Sigmoid colon (tissue), 7 donors: ENCODE results near the gene PLSCR3. TPM values are rescaled to one million over a fixed set of nuclear protein-coding genes. Genes with fewer than 3 reads are reported as not detected.

Experiments used
- DNase-seq: peaks from one replicate; pipeline ENCODE4 v3.0.0-alpha.2; 2019
- H3K27ac ChIP-seq, 4 donors: fragments of 200-600 bp; sonication (generic); one replicate each; pipeline ENCODE4 v1.5.1; 2016 to 2019; ENCODE audit warnings: mild to moderate bottlenecking in 1 of 4
- H3K27me3 ChIP-seq, 3 donors: fragments of 200-600 bp; sonication (generic); one replicate each; pipeline ENCODE4 v1.5.1; 2019; ENCODE audit warnings: mild to moderate bottlenecking in 1 of 3
- H3K36me3 ChIP-seq, 4 donors: fragments of 200-600 bp; sonication (generic); one replicate each; pipeline ENCODE4 v1.5.1; 2016 to 2019
- H3K4me1 ChIP-seq, 4 donors: fragments of 200-600 bp; sonication (generic); one replicate each; pipeline ENCODE4 v1.5.1; 2017 to 2019
- H3K4me3 ChIP-seq, 4 donors: fragments of 200-600 bp; sonication (generic); one replicate each; pipeline ENCODE4 v1.5.1; 2017 to 2019; ENCODE audit warnings: mild to moderate bottlenecking in 2 of 4, moderate library complexity in 1 of 4
- H3K9me3 ChIP-seq, 4 donors: fragments of 200-600 bp in 3 of 4; sonication (generic) in 3 of 4; one replicate each; pipeline versions ENCODE4 v1.5.1 to v1.6.1; 2013 to 2019
- EP300 ChIP-seq, 4 donors: sonication (generic); formaldehyde crosslinking; IDR thresholded peaks; one replicate each; pipeline ENCODE4 v1.6.1; 2017; ENCODE audit warnings: antibody characterized with exemption in 4 of 4
- POLR2A ChIP-seq, 2 donors: fragments of 450-650 bp; IDR thresholded peaks; one replicate each; pipeline ENCODE4 v1.6.1; 2016; ENCODE audit warnings: antibody characterized with exemption in 2 of 2, mild to moderate bottlenecking in 2 of 2, moderate library complexity in 2 of 2
- POLR2AphosphoS5 ChIP-seq, 4 donors: sonication (generic); formaldehyde crosslinking; IDR thresholded peaks; one replicate each; pipeline ENCODE4 v1.6.1; 2017; ENCODE audit warnings: antibody characterized with exemption in 4 of 4
- WGBS, 2 donors: extraction: QIAGEN DNeasy Blood & Tissue Kit; methylation state at CpG; one replicate each; pipeline ENCODE4 v1.1.7; 2013; 5-methylcytosine and 5-hydroxymethylcytosine counted together
- intact Hi-C: fragments of 100-400 bp; cut with DNase I; formaldehyde crosslinking; loops from one replicate; pipeline ENCODE4 v1.15.1; 2023
- polyA plus RNA-seq, 3 donors: library from polyadenylated mRNA; stranded (reverse); fragments of 200-250 nt; gene quantifications; one replicate each; pipeline ENCODE4 v1.2.3, GENCODE V29; 2013
- total RNA-seq, 4 donors: library from RNA; depleted of rRNA; stranded (reverse); fragments of >200 nt; gene quantifications; one replicate each; pipeline ENCODE4 v1.1.0, GENCODE V29; 2016
- TF ChIP-seq, protein P1 (sequence below), 4 experiments: fragments of 450-650 bp in 3 of 4; fragments of 200-600 bp in 1 of 4; IDR thresholded peaks; one replicate each; pipeline ENCODE4 v1.5.1; 2016 to 2019; ENCODE audit warnings: antibody characterized with exemption in 4 of 4, mild to moderate bottlenecking in 3 of 4, moderate library complexity in 2 of 4
- donor health status: healthy with polysubstance abuse.
- donor health status: Bipolar disorder and iron deficiency.
- donor health status: healthy.

The PLSCR3 gene
- total and polyA plus RNA-seq, 7 donors, result 10.4 to 27.2 (median 14.8) TPM

DNA sequence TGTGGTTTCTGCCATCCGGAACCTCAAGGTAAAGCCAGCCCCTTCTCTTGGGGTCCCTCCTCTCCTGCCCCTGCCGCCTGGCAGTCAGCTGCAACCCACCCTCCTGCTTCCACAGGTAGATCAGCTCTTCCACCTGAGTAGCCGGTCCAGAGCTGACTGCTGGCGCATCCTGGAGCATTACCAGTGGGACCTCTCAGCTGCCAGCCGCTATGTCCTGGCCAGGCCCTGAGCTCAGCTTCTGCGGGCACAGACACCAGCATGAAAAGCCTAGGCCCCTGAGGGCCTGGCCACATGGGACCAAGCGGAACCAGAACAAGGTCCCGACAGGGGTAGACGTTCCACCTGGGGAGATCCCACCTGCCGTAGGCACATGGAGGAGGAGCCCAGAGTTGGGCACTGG lies 5.5 kb downstream of the PLSCR3 start:
- Histone ChIP-seq H3K27ac (no peak overlapping the region), H3K4me1 (peaks cover 2 to 19% (median 16%) of the 10 kb centered on the region in 4 donors), H3K9me3 (no peaks in the 10 kb centered on the region), H3K27me3 (no peaks in the 10 kb centered on the region), H3K36me3 (peaks cover 0 to 41% (median 12%) of the 10 kb centered on the region in 4 donors), H3K4me3 (no peak overlapping the region)
- no peak for TF ChIP-seq POLR2AphosphoS5 (IDR thresholded peaks at IDR 0.05)
- TF ChIP-seq EP300 (IDR thresholded peaks at IDR 0.05), result no peak
- TF ChIP-seq, protein P1, sequence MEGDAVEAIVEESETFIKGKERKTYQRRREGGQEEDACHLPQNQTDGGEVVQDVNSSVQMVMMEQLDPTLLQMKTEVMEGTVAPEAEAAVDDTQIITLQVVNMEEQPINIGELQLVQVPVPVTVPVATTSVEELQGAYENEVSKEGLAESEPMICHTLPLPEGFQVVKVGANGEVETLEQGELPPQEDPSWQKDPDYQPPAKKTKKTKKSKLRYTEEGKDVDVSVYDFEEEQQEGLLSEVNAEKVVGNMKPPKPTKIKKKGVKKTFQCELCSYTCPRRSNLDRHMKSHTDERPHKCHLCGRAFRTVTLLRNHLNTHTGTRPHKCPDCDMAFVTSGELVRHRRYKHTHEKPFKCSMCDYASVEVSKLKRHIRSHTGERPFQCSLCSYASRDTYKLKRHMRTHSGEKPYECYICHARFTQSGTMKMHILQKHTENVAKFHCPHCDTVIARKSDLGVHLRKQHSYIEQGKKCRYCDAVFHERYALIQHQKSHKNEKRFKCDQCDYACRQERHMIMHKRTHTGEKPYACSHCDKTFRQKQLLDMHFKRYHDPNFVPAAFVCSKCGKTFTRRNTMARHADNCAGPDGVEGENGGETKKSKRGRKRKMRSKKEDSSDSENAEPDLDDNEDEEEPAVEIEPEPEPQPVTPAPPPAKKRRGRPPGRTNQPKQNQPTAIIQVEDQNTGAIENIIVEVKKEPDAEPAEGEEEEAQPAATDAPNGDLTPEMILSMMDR (IDR thresholded peaks at IDR 0.05), result no peak
- TF ChIP-seq POLR2A (IDR thresholded peaks at IDR 0.05), result no peak
- intact Hi-C loops, result no loop called here
- WGBS, 2 donors, result 96 to 97% methylated on average over 10 of the region's 10 CpGs
- no peak for DNase-seq

DNA sequence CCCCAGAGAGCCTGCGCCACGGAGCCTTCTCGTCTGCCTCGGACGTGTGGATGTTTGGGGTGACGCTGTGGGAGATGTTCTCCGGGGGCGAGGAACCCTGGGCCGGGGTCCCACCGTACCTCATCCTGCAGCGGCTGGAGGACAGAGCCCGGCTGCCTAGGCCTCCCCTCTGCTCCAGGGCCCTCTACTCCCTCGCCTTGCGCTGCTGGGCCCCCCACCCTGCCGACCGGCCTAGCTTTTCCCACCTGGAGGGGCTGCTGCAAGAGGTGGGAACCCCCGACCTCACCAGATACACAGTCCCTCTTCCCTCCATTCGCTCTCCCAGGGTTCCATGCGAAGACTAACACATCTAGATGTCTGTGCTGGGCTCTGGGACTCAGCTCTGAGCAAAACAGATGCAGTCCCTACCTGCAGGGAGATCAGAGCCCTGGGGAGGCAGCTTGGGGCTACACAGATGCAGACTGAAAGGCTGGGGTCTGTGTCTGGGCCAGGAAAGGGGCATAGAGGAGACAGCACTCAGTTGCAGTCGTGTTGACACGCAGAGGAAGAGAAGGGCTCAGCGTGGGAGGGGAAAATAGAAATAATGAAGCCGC lies 9.7 kb downstream of the PLSCR3 start:
- H3K4me1 ChIP-seq, result peaks cover 2 to 34% (median 30%) of the 10 kb centered on the region in 4 donors
- DNase-seq, result no peak
- peak overlapping the region in 3 of 4 donors; percentile 39 to 49 (median 48) for H3K4me3 ChIP-seq
- intact Hi-C loops, result loop anchor here (5.0 kb wide), 1 partner anchor 178 kb away; the partner anchor contains the start of gene SENP3
- H3K27me3 ChIP-seq, result no peaks in the 10 kb centered on the region
- H3K9me3 ChIP-seq, result no peaks in the 10 kb centered on the region
- 60 to 87% methylated on average over 23 of the region's 23 CpGs for WGBS, 2 donors
- H3K27ac ChIP-seq, result peak overlapping the region; percentile 48 to 55 (median 50)
- peaks cover 0 to 18% (median 7%) of the 10 kb centered on the region in 4 donors for H3K36me3 ChIP-seq
- TF ChIP-seq, protein P1 (IDR thresholded peaks at IDR 0.05), result no peak
- no peak for TF ChIP-seq POLR2A (IDR thresholded peaks at IDR 0.05)
- TF ChIP-seq POLR2AphosphoS5 (IDR thresholded peaks at IDR 0.05), result no peak
- TF ChIP-seq EP300 (IDR thresholded peaks at IDR 0.05), result no peak

DNA sequence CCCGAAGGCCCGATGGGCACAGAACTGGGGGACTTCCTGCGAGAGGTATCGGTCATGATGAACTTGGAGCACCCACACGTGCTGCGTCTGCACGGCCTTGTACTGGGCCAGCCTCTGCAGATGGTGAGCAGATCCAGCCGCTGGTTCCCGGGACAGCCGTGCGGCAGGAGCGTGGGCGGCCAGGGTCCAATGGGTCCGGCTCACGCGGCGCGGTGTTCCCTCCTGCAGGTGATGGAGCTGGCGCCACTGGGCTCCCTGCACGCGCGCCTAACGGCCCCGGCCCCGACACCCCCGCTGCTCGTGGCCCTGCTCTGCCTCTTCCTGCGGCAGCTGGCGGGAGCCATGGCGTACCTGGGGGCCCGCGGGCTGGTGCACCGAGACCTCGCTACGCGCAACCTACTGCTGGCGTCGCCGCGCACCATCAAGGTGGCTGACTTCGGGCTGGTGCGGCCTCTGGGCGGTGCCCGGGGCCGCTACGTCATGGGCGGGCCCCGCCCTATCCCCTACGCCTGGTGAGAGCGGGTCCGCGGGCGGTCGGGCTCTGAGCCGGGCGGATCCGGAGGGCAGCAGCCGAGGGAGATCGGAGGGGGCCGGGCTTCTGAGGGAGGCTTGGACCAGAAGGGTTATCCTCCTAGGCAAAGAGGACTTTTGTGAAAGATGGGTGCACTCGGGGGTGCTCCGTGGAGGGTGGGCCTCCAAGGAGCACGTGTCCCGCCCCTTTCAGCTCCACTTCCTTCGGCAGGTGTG lies 10.4 kb downstream of the PLSCR3 start:
- TF ChIP-seq, protein P1 (IDR thresholded peaks at IDR 0.05), result no peak
- no peak for TF ChIP-seq EP300 (IDR thresholded peaks at IDR 0.05)
- peak in 2 of 4 donors; percentile 7 to 21 for TF ChIP-seq POLR2AphosphoS5 (IDR thresholded peaks at IDR 0.05)
- intact Hi-C loops, result loop anchor here (5.0 kb wide), 1 partner anchor 178 kb away; the partner anchor contains the start of gene SENP3
- peaks cover 2 to 34% (median 30%) of the 10 kb centered on the region in 4 donors for H3K4me1 ChIP-seq
- WGBS, 2 donors, result 33 to 77% methylated on average over 65 of the region's 65 CpGs
- no peaks in the 10 kb centered on the region for H3K27me3 ChIP-seq
- peak; percentile 72 for DNase-seq
- peak overlapping the region; percentile 48 to 55 (median 50) for H3K27ac ChIP-seq
- peak overlapping the region; percentile 12 to 49 (median 44) for H3K4me3 ChIP-seq
- no peaks in the 10 kb centered on the region for H3K9me3 ChIP-seq
- H3K36me3 ChIP-seq, result peaks cover 0 to 11% (median 3%) of the 10 kb centered on the region in 4 donors

DNA sequence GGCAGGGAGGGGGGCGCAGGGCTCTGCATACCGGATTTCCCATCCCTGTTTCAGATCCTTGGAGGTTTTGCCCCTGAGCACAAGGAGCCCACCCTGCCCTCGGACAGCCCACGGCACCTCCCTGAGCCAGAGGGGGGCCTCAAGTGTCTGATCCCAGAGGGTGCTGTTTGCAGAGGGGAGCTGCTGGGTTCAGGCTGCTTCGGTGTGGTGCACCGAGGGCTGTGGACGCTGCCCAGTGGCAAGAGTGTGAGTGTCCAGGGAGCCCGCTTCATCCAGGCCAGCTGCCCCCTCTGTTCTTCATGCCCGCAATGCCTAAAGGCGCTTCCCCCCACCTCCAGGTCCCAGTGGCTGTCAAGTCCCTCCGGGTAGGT lies 11.0 kb downstream of the PLSCR3 start:
- peak overlapping the region in 3 of 4 donors; percentile 39 to 49 (median 48) for H3K4me3 ChIP-seq
- H3K27me3 ChIP-seq, result no peaks in the 10 kb centered on the region
- TF ChIP-seq POLR2AphosphoS5 (IDR thresholded peaks at IDR 0.05), result no peak
- 87 to 94% methylated on average over 11 of the region's 11 CpGs for whole genome bisulfite sequencing, 2 donors
- intact Hi-C loops, result loop anchor here (5.0 kb wide), 1 partner anchor 179 kb away; the partner anchor contains the start of gene SENP3
- H3K27ac ChIP-seq, result peak overlapping the region in 1 of 4 donors; percentile 48
- no peak for DNase-seq
- H3K4me1 ChIP-seq, result peaks cover 2 to 34% (median 30%) of the 10 kb centered on the region in 4 donors
- peaks cover 0 to 8% (median 2%) of the 10 kb centered on the region in 4 donors for H3K36me3 ChIP-seq
- H3K9me3 ChIP-seq, result no peaks in the 10 kb centered on the region

DNA sequence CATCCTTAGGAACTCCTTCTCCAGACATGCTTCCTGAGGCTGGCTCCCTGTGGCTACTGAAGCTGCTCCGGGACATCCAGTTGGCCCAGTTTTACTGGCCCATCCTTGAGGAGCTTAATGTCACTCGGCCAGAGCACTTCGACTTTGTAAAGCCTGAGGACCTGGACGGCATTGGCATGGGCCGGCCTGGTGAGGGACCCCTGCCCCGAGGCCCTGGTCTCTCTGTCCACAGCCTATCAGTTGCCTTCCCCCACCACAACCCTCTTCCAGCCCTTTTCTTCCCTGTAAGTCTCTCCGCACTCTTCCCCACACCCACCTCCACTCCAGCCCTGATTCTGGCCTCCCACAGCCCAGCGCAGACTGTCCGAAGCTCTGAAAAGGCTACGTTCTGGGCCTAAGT lies 11.4 kb downstream of the PLSCR3 start:
- intact Hi-C loops, result loop anchor here (5.0 kb wide), 1 partner anchor 179 kb away; the partner anchor contains the start of gene SENP3
- Histone ChIP-seq H3K9me3 (no peaks in the 10 kb centered on the region), H3K4me1 (peaks cover 2 to 34% (median 30%) of the 10 kb centered on the region in 4 donors), H3K36me3 (peaks cover 0 to 4% (median under 1%) of the 10 kb centered on the region in 4 donors), H3K4me3 (no peak overlapping the region), H3K27ac (no peak overlapping the region), H3K27me3 (no peaks in the 10 kb centered on the region)
- TF ChIP-seq, protein P1 (IDR thresholded peaks at IDR 0.05), result no peak
- TF ChIP-seq POLR2A (IDR thresholded peaks at IDR 0.05), result no peak
- no peak for TF ChIP-seq EP300 (IDR thresholded peaks at IDR 0.05)
- no peak for TF ChIP-seq POLR2AphosphoS5 (IDR thresholded peaks at IDR 0.05)
- DNase-seq, result no peak
- WGBS, 2 donors, result 94 to 95% methylated on average over 10 of the region's 10 CpGs
